GM18505 (cell line): ENCODE data around the gene CEP128.

ENCODE experiments used
- ATAC-seq: cut with Tn5 transposase; IDR thresholded peaks from one replicate; pipeline ENCODE4 v1.9.1; 2021; ENCODE audit not compliant: unreplicated experiment
- POLR2A ChIP-seq: IDR thresholded peaks from 4 replicates; pipeline ENCODE4 v1.6.1; 2011; ENCODE audit warnings: borderline replicate concordance; ENCODE audit not compliant: insufficient read depth, insufficient read length; ENCODE audit errors: extremely low read depth

CEP128 gene

DNA sequence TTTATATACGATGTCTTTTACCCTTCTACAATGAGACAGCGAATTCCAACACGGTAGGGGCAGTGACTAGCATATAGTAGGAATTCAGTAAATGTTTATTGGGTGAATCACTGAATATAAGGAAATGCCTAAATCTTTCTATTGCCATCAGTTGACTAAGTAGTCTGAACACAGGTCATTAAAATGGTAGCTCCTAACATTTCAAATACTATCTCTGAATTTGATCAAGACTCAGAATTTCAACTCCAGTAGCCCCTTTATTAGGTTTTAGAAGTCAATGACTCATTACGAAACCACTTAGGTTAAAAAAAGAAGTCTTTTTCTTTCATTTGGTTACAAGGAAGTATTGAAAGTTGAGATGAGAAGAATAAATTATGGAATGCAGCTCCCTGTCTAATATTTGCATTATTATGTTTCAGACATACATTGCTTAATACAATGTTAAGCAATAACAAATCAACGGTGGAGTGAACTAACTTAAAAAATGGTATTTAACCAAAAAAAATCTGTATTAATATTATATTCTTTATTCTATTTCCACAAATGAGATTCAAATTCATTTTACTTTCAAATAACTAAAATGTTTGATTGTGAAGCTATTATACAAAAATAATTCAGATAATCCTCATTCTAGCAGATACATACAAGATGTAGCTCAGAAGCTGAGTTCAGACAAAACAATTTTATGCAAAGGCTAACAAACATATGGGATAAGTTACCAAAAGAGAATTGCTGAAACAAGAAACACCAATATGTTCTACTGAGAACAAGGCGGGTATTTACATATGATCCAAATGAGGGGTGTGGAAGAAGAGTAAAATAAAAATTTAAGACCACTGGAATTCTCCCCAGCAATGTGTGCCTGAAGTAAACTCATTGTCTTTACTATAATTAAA, 302.7 kb downstream of the CEP128 start:
- ATAC-seq, result no peak
- TF ChIP-seq POLR2A, result no peak

DNA sequence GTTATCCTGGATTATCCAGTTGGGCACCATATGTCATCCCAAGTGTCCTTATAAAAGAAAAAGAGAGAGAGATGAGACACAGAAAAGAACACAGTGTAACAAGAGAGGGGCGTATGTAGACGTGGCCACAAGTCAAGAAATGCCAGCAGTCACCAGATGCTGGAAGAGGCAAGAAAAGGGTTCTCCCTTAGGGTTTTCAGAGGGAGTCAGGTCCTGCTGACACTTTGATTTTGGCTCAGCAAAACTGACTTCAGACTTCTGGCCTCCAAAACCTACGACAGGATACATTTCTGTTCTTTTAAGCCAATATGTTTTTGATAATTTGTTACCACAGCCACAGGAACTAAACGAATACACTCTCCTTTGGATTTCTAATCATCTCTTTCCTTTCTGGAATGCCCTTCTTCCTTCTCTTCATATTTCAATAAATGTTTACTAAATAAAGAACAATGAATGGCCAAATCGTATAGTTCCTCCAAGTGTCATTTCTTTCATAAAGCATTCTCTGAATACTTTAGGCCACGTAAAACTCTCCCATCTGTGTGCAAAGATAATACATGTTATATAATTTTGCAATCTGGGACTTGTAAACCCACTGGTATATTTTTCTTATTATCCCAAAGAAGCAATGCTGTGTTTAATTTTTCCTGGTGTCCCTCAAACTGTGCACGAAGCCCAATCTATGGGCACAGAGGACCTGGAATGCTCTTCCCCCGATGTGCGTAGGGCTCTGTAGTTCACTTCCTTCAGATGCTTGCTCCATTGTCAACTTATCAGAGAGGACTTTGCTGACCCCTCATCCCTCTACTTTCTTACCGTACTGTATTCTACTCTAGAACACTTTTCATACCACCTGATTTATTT, 303.6 kb downstream of the CEP128 start:
- no peak for TF ChIP-seq POLR2A
- no peak for ATAC-seq

DNA sequence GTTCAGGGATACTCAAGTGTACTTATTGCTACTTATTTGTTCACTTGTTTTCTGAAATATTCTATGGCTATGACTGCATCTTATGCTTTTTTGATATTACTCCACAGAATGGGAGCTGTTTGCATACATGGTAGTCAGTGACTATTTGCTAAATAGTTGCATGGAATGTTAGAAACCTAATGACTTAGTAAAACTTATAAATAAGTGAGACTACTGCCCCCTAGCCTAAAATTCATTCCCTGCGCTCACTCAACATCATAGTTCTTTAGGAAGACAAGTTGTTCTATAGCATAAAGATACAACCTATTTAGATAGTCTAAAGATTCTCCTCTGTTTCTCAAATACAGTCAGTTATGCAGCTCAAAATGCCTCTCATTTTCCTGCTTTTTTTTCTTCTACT, 305.5 kb downstream of the CEP128 start:
- no peak for ATAC-seq
- no peak for TF ChIP-seq POLR2A

- ATAC-seq, result no peak
- no peak for TF ChIP-seq POLR2A
Measured at GRCh38 chr14:80634106-80634758, 307.3 kb downstream of the CEP128 start.

GRCh38 chr14:80629606-80630005, 311.9 kb downstream of the CEP128 start:
- TF ChIP-seq POLR2A, result no peak
- ATAC-seq, result no peak

GRCh38 chr14:80628547-80628946, 313.0 kb downstream of the CEP128 start:
- TF ChIP-seq POLR2A, result no peak
- ATAC-seq, result no peak

DNA sequence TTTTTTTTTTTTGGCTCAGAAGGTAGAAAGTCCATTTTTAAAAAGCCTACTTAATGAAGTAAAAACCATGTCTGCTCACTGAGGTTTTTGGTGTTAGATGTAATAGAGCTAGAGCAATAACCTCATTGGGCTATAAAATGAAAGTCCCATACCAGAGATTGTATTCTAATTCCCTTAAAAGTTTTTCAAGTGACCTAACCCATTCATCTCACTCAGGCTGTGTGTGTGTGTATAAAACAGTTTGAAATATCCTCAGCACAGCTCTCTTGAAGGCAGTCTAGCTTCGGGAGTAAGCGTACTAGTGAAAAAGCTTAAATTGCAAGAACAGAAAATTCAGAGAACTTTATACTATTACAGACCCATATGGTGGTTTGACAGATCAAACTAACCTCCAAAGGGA, 313.8 kb downstream of the CEP128 start:
- TF ChIP-seq POLR2A, result no peak
- ATAC-seq, result no peak

GRCh38 chr14:80624581-80624980, 317.0 kb downstream of the CEP128 start:
- TF ChIP-seq POLR2A, result no peak
- no peak for ATAC-seq

DNA sequence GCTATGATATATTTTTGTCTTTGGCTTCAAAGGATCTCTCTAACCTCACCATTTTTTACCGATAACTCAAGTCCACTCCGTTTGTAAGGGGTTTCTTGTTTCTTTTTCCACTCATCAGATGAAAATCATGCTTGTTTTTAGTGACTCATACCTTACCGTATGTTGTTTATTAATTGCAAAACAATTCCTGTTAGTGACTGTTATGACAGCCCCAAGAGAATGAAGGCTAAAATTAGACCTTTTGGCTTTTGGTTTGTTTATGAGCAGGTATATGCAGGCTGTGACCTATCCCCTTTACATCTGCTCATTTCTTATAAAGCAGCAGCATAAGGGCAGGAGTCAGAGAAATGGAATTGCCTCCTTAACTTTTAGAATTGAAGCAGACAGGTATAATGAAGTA, 319.8 kb downstream of the CEP128 start:
- ATAC-seq, result no peak
- TF ChIP-seq POLR2A, result no peak

DNA sequence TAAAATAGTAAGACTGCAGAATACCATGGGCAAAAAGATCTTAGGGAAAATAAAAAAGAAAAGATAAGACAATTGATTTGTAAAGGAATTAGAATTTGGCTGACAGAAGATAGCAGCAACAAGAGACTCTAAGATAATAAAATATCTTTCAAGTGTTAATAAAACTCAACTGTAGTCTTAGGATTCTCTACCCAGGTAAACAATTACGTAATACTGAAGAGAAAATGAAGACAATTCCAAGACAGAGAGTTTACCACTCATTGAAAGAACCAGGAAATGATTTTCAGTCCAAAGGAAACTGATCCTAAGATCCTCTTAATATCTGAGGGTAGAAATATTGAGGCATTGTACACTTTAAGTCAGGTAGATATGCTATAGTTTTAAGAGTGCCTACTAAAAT, 321.1 kb downstream of the CEP128 start:
- no peak for ATAC-seq
- TF ChIP-seq POLR2A, result no peak

GRCh38 chr14:80618751-80619329, 322.7 kb downstream of the CEP128 start:
- TF ChIP-seq POLR2A, result no peak
- no peak for ATAC-seq

GRCh38 chr14:80615831-80616230, 325.7 kb downstream of the CEP128 start:
- ATAC-seq, result no peak
- no peak for TF ChIP-seq POLR2A

GRCh38 chr14:80609055-80609454, 332.5 kb downstream of the CEP128 start:
- no peak for ATAC-seq
- TF ChIP-seq POLR2A, result no peak
